ENCODE measurements around the gene TMEM256. TPM values are rescaled to one million over a fixed set of nuclear protein-coding genes. Genes with fewer than 3 reads are reported as not detected.
A peak's percentile ranks its signal among the peaks of the same experiment; 100 is the strongest.

The TMEM256 gene
- total and polyA plus RNA-seq, 9 of the 15 experiments (the other 6 are each of a cell fraction or from before 2014, with no cell fraction given), result 43.4 to 177 (median 68.5) TPM

- H3K4me3 ChIP-seq, result peak within 1 kb of the TSS; percentile 52
- H3K4me2 ChIP-seq (ENCODE audit: insufficient read depth, low read length), result peak within 1 kb of the TSS; percentile 76
- H3K4me1 ChIP-seq (replicated peaks in 1 of 2; ENCODE audit: control insufficient read depth in 2 of 2, insufficient read depth in 2 of 2, low read length in 2 of 2), result peaks cover 20 to 71% of the 10 kb centered on the region in 2 experiments; a peak in 4 of 5 replicates
- peak within 1 kb of the TSS; percentile 62; the same call in 1 of the 3 replicates for H3K27ac ChIP-seq (ENCODE audit: extremely low read depth, low read depth, low read length)
- H3K79me2 ChIP-seq (ENCODE audit: control insufficient read depth, insufficient read depth, low read length), result peaks cover 7% of the 10 kb centered on the region; the same call in 2 of the 3 replicates
- no peaks in the 10 kb centered on the region for H3K36me3 ChIP-seq (ENCODE audit: control insufficient read depth, insufficient read depth, low read length)
- intact Hi-C loops (cut with micrococcal nuclease), result loop anchor here (5.0 kb wide), 2 partner anchors 37 to 43 kb away; partner anchors contain the start of genes POLR2A, SLC35G6 and TMEM256
- 61% methylated on average over 14 of the region's 50 CpGs for WGBS (ENCODE audit: insufficient coverage, low coverage, missing lambda C conversion rate)
- in situ Hi-C loops (cut with MboI), result no loop called here
- BruUV-seq (replicated peaks), result no TSS peak
- H2AFZ ChIP-seq (ENCODE audit: low read depth, low read length), result peak within 1 kb of the TSS; percentile 89
- CTCF ChIA-PET (ENCODE audit: low intra/inter-chr PET ratio), result no interaction called here
- peaks cover 3% of the 10 kb centered on the region for H3K9me1 ChIP-seq (ENCODE audit: control insufficient read depth, insufficient read depth, low read length)
- DNase-seq (ENCODE audit: extremely low read depth in 1 of 4, low spot score in 3 of 4) (no peak), ATAC-seq (no peak), FAIRE-seq (no peak)
- no peak for TF ChIP-seq CC2D1A (IDR thresholded peaks at IDR 0.05)
- TF ChIP-seq PTRF (tag; IDR thresholded peaks at IDR 0.05), result no peak
- TF ChIP-seq ZBTB33 (CRISPR knock-in tag; IDR thresholded peaks at IDR 0.05), result peak; percentile 88
- TF ChIP-seq CHD2 (IDR thresholded peaks at IDR 0.05; ENCODE audit: low read depth, low read length), result peak; percentile 32; the same call in 1 of the 2 replicates
- peak; percentile 13; the same call in 1 of the 2 replicates for TF ChIP-seq PHF8 (IDR thresholded peaks at IDR 0.05; ENCODE audit: borderline replicate concordance, low read length)
- no peak for TF ChIP-seq CBFA2T2 (conservative IDR thresholded peaks at IDR 0.05)
- TF ChIP-seq MIER1 (IDR thresholded peaks at IDR 0.05; ENCODE audit: low read depth), result no peak
- no peak for TF ChIP-seq ZNF133 (CRISPR knock-in tag; IDR thresholded peaks at IDR 0.05)
- no peaks in the 10 kb centered on the region for H3K27me3 ChIP-seq (ENCODE audit: control insufficient read depth in 2 of 2, insufficient read depth in 2 of 2, low read length in 2 of 2)
- POLR2A ChIA-PET, result interaction anchor here (0.8 kb wide), 1 partner anchor 117 kb away, joined by 3 read pairs; no protein-coding TSS in a partner anchor
- peak within 1 kb of the TSS; percentile 68 to 92; a peak in 3 of 4 replicates for H3K9ac ChIP-seq (ENCODE audit: insufficient read depth in 1 of 2, low read depth in 2 of 2, low read length in 2 of 2)
- H3K9me3 ChIP-seq (replicated peaks; ENCODE audit: control insufficient read depth, insufficient read depth, low read depth, low read length), result no peaks in the 10 kb centered on the region
- no peaks in the 10 kb centered on the region for H4K20me1 ChIP-seq (replicated peaks; ENCODE audit: control insufficient read depth, insufficient read depth, low read length)
These were observed 35.7 kb upstream of the TMEM256 start, which contains the start of gene FGF11 for GRCh38 chr17:7439462-7440112. Gene FGF11, plus strand, starts transcription at chr17:7439512. Its CDS starts 109 bp downstream, at chr17:7439621.
